Renal pelvis (tissue), 12 donors: Measurements from ENCODE around the gene RETNLB. TPM values are rescaled to one million over a fixed set of nuclear protein-coding genes. Genes with fewer than 3 reads are reported as not detected.
A peak's percentile ranks its signal among the peaks of the same experiment; 100 is the strongest.

Experiments
- DNase-seq: peaks from one replicate; pipeline ENCODE4 v3.0.0-alpha.2; 2013
- long read RNA-seq, 16 experiments: transcript quantifications; one replicate each; lab custom pipeline, GENCODE V29; 2026
- polyA plus RNA-seq, 3 donors: library from polyadenylated mRNA; unstranded; fragments of 120-200 nt; gene quantifications; one replicate each; pipeline ENCODE4 v1.2.1, GENCODE V29; 2013; ENCODE audit not compliant: insufficient read length in 3 of 3

The RETNLB gene
- polyA plus RNA-seq: not detected
- long read RNA-seq, donor 1: 0 reads
- long read RNA-seq, donor 2: 0 reads
- long read RNA-seq, donor 3: 0 reads
- long read RNA-seq, donor 4: 0 reads
- long read RNA-seq, donor 5: 0 reads
- long read RNA-seq, donor 6: 0 reads
- long read RNA-seq, donor 7: 0 reads
- long read RNA-seq, donor 8: 0 reads
- long read RNA-seq, donor 9, partial matches to known transcripts: 8 of 8 reads
- long read RNA-seq, donor 9, other reads (novel, unspliced or antisense): 0 of 8 reads
- long read RNA-seq, donor 10: 0 reads
- long read RNA-seq, donor 11: 0 reads
- long read RNA-seq, donor 12: 0 reads
- long read RNA-seq, donor 13: 0 reads
- long read RNA-seq, donor 14: 0 reads
- long read RNA-seq, donor 15: 0 reads
- long read RNA-seq, donor 16: 0 reads

GRCh38 chr3:108757404-108757982 is at the start of gene RETNLB:
RETNLB (minus strand) TSS chr3:108757410; CDS start chr3:108757185, 225 bp downstream.
- no peak for DNase-seq

- DNase-seq: no peak
Measured at GRCh38 chr3:108806316-108806715, 49.1 kb upstream of the RETNLB start.

GRCh38 chr3:108804966-108805365 is 47.8 kb upstream of the RETNLB start:
- DNase-seq: no peak

GRCh38 chr3:108804437-108804836 is 47.2 kb upstream of the RETNLB start:
- DNase-seq: peak; percentile 4

- DNase-seq: no peak
Measured at GRCh38 chr3:108791473-108791872, 34.3 kb upstream of the RETNLB start.

- DNase-seq: no peak
Measured at GRCh38 chr3:108780235-108780634, 23.0 kb upstream of the RETNLB start.

- DNase-seq: no peak
Measured at GRCh38 chr3:108779496-108779895, 22.3 kb upstream of the RETNLB start.

GRCh38 chr3:108775649-108776048 is 18.4 kb upstream of the RETNLB start:
- DNase-seq: no peak

GRCh38 chr3:108767253-108767652 is 10.0 kb upstream of the RETNLB start:
- no peak for DNase-seq

GRCh38 chr3:108755686-108756085 is 1.5 kb downstream of the RETNLB start:
- DNase-seq: no peak

- no peak for DNase-seq
Measured at GRCh38 chr3:108744762-108745161, 12.4 kb downstream of the RETNLB start.

- no peak for DNase-seq
Measured at GRCh38 chr3:108742929-108743328, 14.3 kb downstream of the RETNLB start.

GRCh38 chr3:108736821-108737220 is 20.4 kb downstream of the RETNLB start:
- no peak for DNase-seq

GRCh38 chr3:108728934-108729333 is 28.3 kb downstream of the RETNLB start:
- no peak for DNase-seq

GRCh38 chr3:108728105-108728504 is 29.1 kb downstream of the RETNLB start:
- no peak for DNase-seq

- no peak for DNase-seq
Measured at GRCh38 chr3:108724101-108724500, 33.1 kb downstream of the RETNLB start.

- DNase-seq: no peak
Measured at GRCh38 chr3:108722724-108723123, 34.5 kb downstream of the RETNLB start.

- DNase-seq: no peak
Measured at GRCh38 chr3:108719178-108719806, 37.9 kb downstream of the RETNLB start.

- DNase-seq: no peak
Measured at GRCh38 chr3:108718454-108718853, 38.8 kb downstream of the RETNLB start.

- DNase-seq: no peak
Measured at GRCh38 chr3:108713816-108714215, 43.4 kb downstream of the RETNLB start.

- DNase-seq: no peak
Measured at GRCh38 chr3:108713009-108713516, 44.1 kb downstream of the RETNLB start.
